ENCODE results near the gene ATE1.

The ATE1 gene

GRCh38 chr10:121831777-121832176 lies 96.1 kb downstream of the ATE1 start:
- no peak for ATAC-seq
- TF ChIP-seq ZNF565 (CRISPR knock-in tag; conservative IDR thresholded peaks at IDR 0.05; ENCODE audit: low read depth) = no peak
- no peak for TF ChIP-seq ZC3H10 (CRISPR knock-in tag; IDR thresholded peaks at IDR 0.05)
- TF ChIP-seq SNAI2 (CRISPR knock-in tag; IDR thresholded peaks at IDR 0.05) = no peak
- no peak for TF ChIP-seq ZNF70 (CRISPR knock-in tag; IDR thresholded peaks at IDR 0.05)
- TF ChIP-seq ZNF8 (CRISPR knock-in tag; IDR thresholded peaks at IDR 0.05) = no peak
- TF ChIP-seq CREB5 (CRISPR knock-in tag; IDR thresholded peaks at IDR 0.05; ENCODE audit: low read depth) = no peak
- no peak for TF ChIP-seq ZFP3 (CRISPR knock-in tag; IDR thresholded peaks at IDR 0.05)
- TF ChIP-seq TCF4 (CRISPR knock-in tag; IDR thresholded peaks at IDR 0.05; ENCODE audit: borderline replicate concordance) = no peak
- TF ChIP-seq PPARA (CRISPR knock-in tag; IDR thresholded peaks at IDR 0.05; ENCODE audit: borderline replicate concordance) = no peak
- no peak for TF ChIP-seq OSR1 (CRISPR knock-in tag; IDR thresholded peaks at IDR 0.05)
- no peak for TF ChIP-seq ESRRG (CRISPR knock-in tag; IDR thresholded peaks at IDR 0.05)
- no peak for TF ChIP-seq TSHZ2 (CRISPR knock-in tag; IDR thresholded peaks at IDR 0.05)
- TF ChIP-seq POU6F1 (CRISPR knock-in tag; IDR thresholded peaks at IDR 0.05; ENCODE audit: borderline replicate concordance, low read depth) = no peak
- no peak for TF ChIP-seq BACH2 (CRISPR knock-in tag; IDR thresholded peaks at IDR 0.05; ENCODE audit: borderline replicate concordance)
- TF ChIP-seq ISL1 (CRISPR knock-in tag; IDR thresholded peaks at IDR 0.05) = no peak

GRCh38 chr10:121831237-121831636 lies 96.6 kb downstream of the ATE1 start:
- TF ChIP-seq GLIS3 (CRISPR knock-in tag; IDR thresholded peaks at IDR 0.05) = no peak
- no peak for TF ChIP-seq ZNF8 (CRISPR knock-in tag; IDR thresholded peaks at IDR 0.05)
- no peak for TF ChIP-seq TCF4 (CRISPR knock-in tag; IDR thresholded peaks at IDR 0.05; ENCODE audit: borderline replicate concordance)
- TF ChIP-seq SNAI2 (CRISPR knock-in tag; IDR thresholded peaks at IDR 0.05) = no peak
- no peak for TF ChIP-seq OSR1 (CRISPR knock-in tag; IDR thresholded peaks at IDR 0.05)
- no peak for TF ChIP-seq ZNF565 (CRISPR knock-in tag; conservative IDR thresholded peaks at IDR 0.05; ENCODE audit: low read depth)
- no peak for TF ChIP-seq POU6F1 (CRISPR knock-in tag; IDR thresholded peaks at IDR 0.05; ENCODE audit: borderline replicate concordance, low read depth)
- TF ChIP-seq CSRNP3 (CRISPR knock-in tag; IDR thresholded peaks at IDR 0.05) = no peak
- TF ChIP-seq PATZ1 (CRISPR knock-in tag; IDR thresholded peaks at IDR 0.05; ENCODE audit: borderline replicate concordance) = no peak
- no peak for ATAC-seq

- TF ChIP-seq ESRRG (CRISPR knock-in tag; IDR thresholded peaks at IDR 0.05) (no peak), CSDC2 (CRISPR knock-in tag; IDR thresholded peaks at IDR 0.05) (no peak), TSHZ2 (CRISPR knock-in tag; IDR thresholded peaks at IDR 0.05) (no peak), TOX (CRISPR knock-in tag; IDR thresholded peaks at IDR 0.05; ENCODE audit: borderline replicate concordance) (no peak), ZFP3 (CRISPR knock-in tag; IDR thresholded peaks at IDR 0.05) (no peak), ZNF8 (CRISPR knock-in tag; IDR thresholded peaks at IDR 0.05) (no peak), POU6F1 (CRISPR knock-in tag; IDR thresholded peaks at IDR 0.05; ENCODE audit: borderline replicate concordance, low read depth) (no peak), ZFP30 (CRISPR knock-in tag; IDR thresholded peaks at IDR 0.05) (no peak), TCF4 (CRISPR knock-in tag; IDR thresholded peaks at IDR 0.05; ENCODE audit: borderline replicate concordance) (no peak), SNAI2 (CRISPR knock-in tag; IDR thresholded peaks at IDR 0.05) (no peak), ISL1 (CRISPR knock-in tag; IDR thresholded peaks at IDR 0.05) (no peak)
- no peak for ATAC-seq
These were observed 97.7 kb downstream of the ATE1 start for GRCh38 chr10:121830101-121830500.

Measured in SK-N-SH treated with all-trans-retinoic acid at 6 μM for 48 hours (cell line).